DND-41 (cell line): ENCODE data around the gene LTN1.

Experiments used
- CTCF ChIP-seq: IDR thresholded peaks from 2 replicates; pipeline ENCODE4 v1.5.1; 2012; ENCODE audit warnings: borderline replicate concordance, low read length, moderate library complexity, mild to moderate bottlenecking; ENCODE audit not compliant: poor library complexity, severe bottlenecking; ENCODE audit errors: extremely low read depth
- EZH2 ChIP-seq: IDR thresholded peaks from 3 replicates; pipeline ENCODE4 v1.6.1; 2012; ENCODE audit warnings: borderline replicate concordance, low read depth, mild to moderate bottlenecking, moderate library complexity, low read length, inconsistent platforms; ENCODE audit not compliant: severe bottlenecking

- TF ChIP-seq CTCF = no peak
- TF ChIP-seq EZH2 = no peak
Measured at GRCh38 chr21:29018540-29018939, 25.9 kb upstream of the LTN1 start.
